GM06990 (cell line): ENCODE measurements around the gene IGFL3.

ENCODE experiments used
- DNase-seq: peaks from one replicate; pipeline ENCODE4 v3.0.0-alpha.2; 2011; ENCODE audit not compliant: insufficient read length; ENCODE audit errors: extremely low read depth
- H3K27me3 ChIP-seq: replicated peaks from 2 replicates; pipeline ENCODE4 v1.6.0; 2011; ENCODE audit warnings: low read length; ENCODE audit not compliant: control insufficient read depth, insufficient read depth
- H3K36me3 ChIP-seq: 2 replicates; pipeline ENCODE4 v1.5.1; 2011; ENCODE audit warnings: low read length; ENCODE audit not compliant: control insufficient read depth, insufficient read depth
- H3K4me3 ChIP-seq: replicated peaks from 2 replicates; pipeline ENCODE4 v1.5.1; 2011; ENCODE audit warnings: low read depth, mild to moderate bottlenecking, control low read depth, low read length
- CTCF ChIP-seq: IDR thresholded peaks from 2 replicates; pipeline ENCODE4 v1.5.1; 2011; ENCODE audit warnings: low read length, control low read depth, mild to moderate bottlenecking, inconsistent platforms; ENCODE audit not compliant: insufficient read depth, poor library complexity, severe bottlenecking

Gene IGFL3

GRCh38 chr19:46159418-46160232 is 35.1 kb upstream of the IGFL3 start:
- DNase-seq = no peak
- H3K36me3 ChIP-seq = no peaks in the 10 kb centered on the region
- no peak for TF ChIP-seq CTCF
- no peak overlapping the region for H3K4me3 ChIP-seq
- no peaks in the 10 kb centered on the region for H3K27me3 ChIP-seq

GRCh38 chr19:46155237-46155636 is 30.7 kb upstream of the IGFL3 start:
- Histone ChIP-seq H3K27me3 (no peaks in the 10 kb centered on the region), H3K4me3 (no peak overlapping the region), H3K36me3 (no peaks in the 10 kb centered on the region)
- no peak for DNase-seq
- TF ChIP-seq CTCF = no peak

- no peak for TF ChIP-seq CTCF
- no peaks in the 10 kb centered on the region; the same call in 1 of the 2 replicates for H3K27me3 ChIP-seq
Observed at GRCh38 chr19:46150606-46151005, 26.1 kb upstream of the IGFL3 start.

GRCh38 chr19:46147791-46148288 is 23.4 kb upstream of the IGFL3 start, which contains the start of gene IGFL2:
IGFL2 (plus strand) TSS chr19:46148238; CDS start chr19:46148279, 41 bp downstream.
- no peaks in the 10 kb centered on the region; the same call in 1 of the 2 replicates for H3K27me3 ChIP-seq
- H3K4me3 ChIP-seq = no peak within 1 kb of the TSS
- TF ChIP-seq CTCF = no peak
- no peaks in the 10 kb centered on the region for H3K36me3 ChIP-seq
- no peak for DNase-seq

More at GRCh38 chr19:46150606-46151005, 26.1 kb upstream of the IGFL3 start:
- Histone ChIP-seq H3K36me3 (no peaks in the 10 kb centered on the region), H3K4me3 (no peak overlapping the region)
- DNase-seq = no peak

- H3K27me3 ChIP-seq = no peaks in the 10 kb centered on the region; the same call in 1 of the 2 replicates
- no peak overlapping the region for H3K4me3 ChIP-seq
- H3K36me3 ChIP-seq = no peaks in the 10 kb centered on the region
- DNase-seq = no peak
- TF ChIP-seq CTCF = no peak
Observed at GRCh38 chr19:46147166-46147740, 22.8 kb upstream of the IGFL3 start.
